Brain pericyte (primary cell): ENCODE measurements around the gene SNAP29.
"Not testable (repeated sequence)": the region's sequence is repeated elsewhere in the genome, so short reads cannot be mapped to it uniquely, and the experiment has no call there.

Source experiments
- DNase-seq: peaks from one replicate; pipeline ENCODE4 v3.0.0-alpha.2; 2012; ENCODE audit warnings: low read depth, low spot score

SNAP29 gene

DNA sequence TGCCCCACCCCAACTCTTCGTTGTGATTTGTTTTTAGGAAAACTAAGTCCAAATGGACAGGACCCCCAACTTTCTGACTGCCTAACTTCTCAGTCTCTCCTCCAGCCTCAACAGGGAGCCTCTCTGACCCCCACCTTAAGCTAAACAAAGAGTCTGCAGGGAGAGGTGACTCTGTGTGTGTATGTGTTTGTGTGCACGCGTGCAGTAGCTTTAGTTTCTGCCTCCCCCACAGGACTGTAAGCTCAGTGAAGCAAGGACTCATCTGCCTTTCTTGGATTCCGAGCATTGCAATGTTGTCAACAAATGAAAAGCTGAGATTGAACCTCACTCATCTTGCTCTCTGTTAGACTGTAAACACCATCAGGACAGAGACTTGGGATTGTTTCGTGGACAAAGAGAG, 7.9 kb downstream of the SNAP29 start:
- DNase-seq: no peak

- DNase-seq: no peak
Observed at GRCh38 chr22:20867179-20868024, 8.6 kb downstream of the SNAP29 start.

- DNase-seq: no peak
Observed at GRCh38 chr22:20868025-20868962, 9.5 kb downstream of the SNAP29 start.

- DNase-seq: no peak
Observed at GRCh38 chr22:20869234-20869633, 10.4 kb downstream of the SNAP29 start.

DNA sequence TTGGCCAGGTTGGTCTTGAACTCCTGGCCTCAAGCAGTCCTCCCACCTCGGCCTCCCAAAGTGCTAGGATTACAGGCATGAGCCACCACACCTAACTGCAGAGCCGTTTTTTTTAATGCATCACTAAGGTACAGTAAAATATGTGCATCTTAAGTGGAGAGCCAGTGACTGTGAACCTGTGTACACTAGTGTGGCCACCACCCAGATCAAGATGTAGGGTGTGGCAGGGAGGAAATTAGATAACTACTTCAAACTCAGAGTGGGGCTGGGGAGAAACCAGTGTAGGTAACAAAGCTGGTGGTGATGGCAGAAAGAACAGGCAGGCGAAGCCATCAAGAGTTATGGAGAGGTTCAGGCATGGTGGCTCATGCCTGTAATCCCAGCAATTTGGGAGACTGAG, 14.4 kb downstream of the SNAP29 start:
- DNase-seq: no peak

DNA sequence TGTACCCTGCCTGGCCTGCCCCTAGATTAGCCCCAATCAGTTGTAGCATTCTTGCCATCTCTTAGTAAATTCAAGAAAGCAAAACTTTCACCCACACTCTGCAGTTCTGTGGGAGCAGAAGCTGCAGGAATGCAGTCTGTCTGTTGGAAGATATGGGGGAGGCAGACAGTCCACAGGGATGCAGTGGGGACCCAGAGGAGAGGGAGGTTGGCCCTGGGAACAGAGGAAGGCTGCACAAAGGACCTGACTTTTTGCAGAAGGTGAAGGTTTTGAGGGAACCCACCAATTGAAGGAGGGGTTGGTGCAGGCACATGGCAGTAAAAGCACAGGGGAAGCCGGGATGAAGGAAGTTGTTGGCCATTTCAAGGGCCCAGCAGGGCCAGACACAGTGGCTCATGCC, 16.5 kb downstream of the SNAP29 start:
- no peak for DNase-seq

- DNase-seq: no peak
Observed at GRCh38 chr22:20877715-20878114, 18.9 kb downstream of the SNAP29 start.

DNA sequence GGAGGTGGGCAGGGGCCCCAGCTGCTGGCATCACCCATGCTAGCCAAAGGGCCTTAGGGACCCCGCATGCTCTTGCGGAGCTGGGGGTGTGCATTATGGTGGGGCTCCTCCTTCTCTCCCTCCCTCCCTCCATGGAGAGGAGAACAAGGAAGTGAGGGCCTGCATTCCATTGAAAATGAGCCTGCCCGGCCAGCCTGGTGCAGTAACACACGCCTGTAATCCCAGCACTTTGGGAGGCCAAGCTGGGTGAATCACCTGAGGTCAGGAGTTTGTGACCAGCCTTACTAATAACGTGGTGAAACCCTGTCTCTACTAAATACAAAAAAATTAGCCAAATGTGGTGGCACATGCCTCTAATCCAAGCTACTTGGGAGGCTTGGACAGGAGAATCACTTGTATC, 22.4 kb downstream of the SNAP29 start:
- no peak for DNase-seq

- no peak for DNase-seq
Observed at GRCh38 chr22:20881869-20882815, 23.3 kb downstream of the SNAP29 start.

DNA sequence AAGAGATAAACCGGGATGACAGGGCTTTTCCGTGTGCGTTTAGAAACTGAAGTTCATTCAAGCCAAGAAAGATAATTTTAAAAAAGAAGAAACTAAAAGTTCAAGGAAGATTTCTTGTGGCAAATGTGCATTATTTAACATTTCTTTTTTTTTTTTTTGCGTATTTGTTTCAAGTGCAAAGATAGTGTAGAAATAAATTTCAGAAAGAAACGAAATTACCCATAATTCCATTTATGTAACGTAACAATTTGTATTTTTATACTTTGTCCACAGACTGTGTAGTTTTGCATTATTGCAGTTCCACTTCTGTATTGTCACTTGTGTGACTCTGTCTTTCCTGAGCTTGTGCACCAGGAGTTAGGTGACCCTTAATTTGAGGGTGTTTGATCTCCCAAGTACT, 24.0 kb downstream of the SNAP29 start:
- DNase-seq: no peak

DNA sequence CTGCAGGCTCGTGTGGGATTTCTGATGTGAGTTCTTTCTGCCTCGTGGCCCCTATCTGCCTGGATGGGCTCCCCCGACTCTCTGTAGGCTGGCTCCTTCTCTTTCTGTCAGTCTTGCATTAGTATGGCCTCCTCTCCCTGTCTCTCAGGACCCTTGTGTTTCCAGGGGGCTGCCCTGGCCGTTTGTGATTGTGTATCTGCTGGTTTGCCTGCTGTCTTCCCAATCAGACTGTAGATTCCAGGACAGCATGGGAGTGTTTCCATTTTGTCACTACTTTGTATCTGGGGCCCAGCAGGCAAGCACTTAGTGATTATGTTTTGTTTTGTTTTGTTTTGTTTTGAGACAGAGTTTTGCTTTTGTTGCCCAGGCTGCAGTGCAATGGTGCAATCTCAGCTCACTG, 25.6 kb downstream of the SNAP29 start:
- no peak for DNase-seq

- no peak for DNase-seq
Observed at GRCh38 chr22:20885017-20885556, 26.3 kb downstream of the SNAP29 start.

- peak; percentile 57 for DNase-seq
Observed at GRCh38 chr22:20885557-20886323, 26.9 kb downstream of the SNAP29 start.

DNA sequence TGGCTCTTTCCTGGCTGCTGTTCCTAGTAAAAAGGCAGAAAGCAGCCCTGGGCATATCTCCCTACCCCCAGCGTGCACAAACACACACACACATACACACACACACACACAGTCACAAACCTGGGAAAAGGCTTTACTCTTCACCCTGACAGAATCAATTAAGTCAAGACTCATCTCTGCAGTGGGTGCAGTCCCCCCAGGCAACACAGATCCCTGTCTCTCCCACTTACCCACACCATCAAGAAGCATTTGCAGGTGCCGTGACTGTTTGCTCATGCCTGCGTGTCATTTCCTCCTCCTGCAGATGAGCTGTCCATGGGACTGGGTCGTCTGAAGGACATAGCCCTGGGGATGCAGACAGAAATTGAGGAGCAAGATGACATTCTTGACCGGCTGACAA, 28.6 kb downstream of the SNAP29 start:
- no peak for DNase-seq

DNA sequence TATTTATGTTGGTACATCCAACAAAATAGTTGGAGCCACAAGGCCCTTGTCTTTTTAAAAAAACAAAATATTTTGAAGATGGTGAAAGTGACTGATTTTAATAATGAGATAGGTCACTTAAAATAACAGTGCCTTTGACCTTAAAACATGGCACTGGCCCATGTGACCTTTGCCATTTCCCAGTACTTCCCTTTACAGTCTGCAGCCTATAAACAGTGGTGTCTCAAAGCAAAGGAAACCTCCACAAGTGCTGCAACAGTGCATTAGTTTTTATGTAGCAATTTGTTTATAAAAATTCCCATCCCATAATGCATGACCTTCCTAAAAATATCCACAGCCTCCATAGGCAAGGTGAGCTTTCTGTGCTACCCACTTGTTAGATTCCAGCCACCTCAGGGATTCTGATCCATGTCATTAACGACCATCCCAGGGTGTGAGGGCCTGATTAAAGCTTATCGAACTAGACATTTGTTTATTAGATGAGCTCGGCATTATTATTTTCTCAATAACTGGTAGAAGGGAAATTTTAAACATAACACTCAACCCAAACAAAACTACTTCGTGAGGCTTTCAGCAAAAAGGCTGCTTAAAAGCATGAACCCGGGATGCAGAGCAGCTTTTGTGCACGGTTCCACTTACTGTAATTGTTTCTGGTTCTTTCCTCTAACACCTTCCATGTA, 30.4 kb downstream of the SNAP29 start:
- DNase-seq: no peak

DNA sequence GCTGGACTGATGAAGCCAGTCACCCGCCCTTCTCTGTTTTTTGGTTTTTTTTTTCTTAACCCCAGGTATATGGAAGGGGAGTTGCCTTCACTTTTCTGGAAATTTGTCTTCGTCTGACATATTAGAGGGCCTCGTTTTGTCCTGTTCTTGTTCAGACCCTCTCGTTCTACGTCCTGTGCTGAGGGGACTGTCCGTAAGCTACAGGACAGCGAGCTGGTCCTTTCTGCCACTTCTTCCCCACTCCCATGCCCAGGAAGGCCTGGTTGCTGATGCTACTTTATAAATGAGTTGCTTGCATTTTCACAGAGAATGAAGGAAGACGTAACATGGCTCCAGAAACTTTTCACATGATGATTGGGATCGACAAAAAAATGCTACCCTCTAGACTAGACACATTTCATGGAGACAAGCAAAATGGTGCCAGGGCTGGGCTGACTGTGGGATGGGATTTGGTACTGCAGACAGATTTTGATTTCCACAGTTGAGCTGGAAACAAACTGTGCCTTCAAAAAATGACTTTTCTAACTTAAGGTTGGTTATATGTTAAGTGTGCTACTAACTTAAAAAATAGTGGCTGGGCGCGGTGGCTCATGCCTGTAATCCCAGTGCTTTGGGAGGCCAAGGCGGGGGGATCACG, 31.2 kb downstream of the SNAP29 start:
- no peak for DNase-seq

- DNase-seq: no peak
Observed at GRCh38 chr22:20890975-20891374, 32.2 kb downstream of the SNAP29 start.

GRCh38 chr22:20897737-20898136, 38.9 kb downstream of the SNAP29 start:
- not testable (repeated sequence) for DNase-seq

- DNase-seq: no peak
Observed at GRCh38 chr22:20899827-20900423, 41.1 kb downstream of the SNAP29 start.
